ENCODE results near the gene MPZL2. TPM values are rescaled to one million over a fixed set of nuclear protein-coding genes. Genes with fewer than 3 reads are reported as not detected.
A peak's percentile ranks its signal among the peaks of the same experiment; 100 is the strongest.

Gene MPZL2
- total and polyA plus RNA-seq, 2 of the 13 experiments (the other 11 are each of a cell fraction or from before 2014, with no cell fraction given) = 27.9 to 53.7 TPM

DNA sequence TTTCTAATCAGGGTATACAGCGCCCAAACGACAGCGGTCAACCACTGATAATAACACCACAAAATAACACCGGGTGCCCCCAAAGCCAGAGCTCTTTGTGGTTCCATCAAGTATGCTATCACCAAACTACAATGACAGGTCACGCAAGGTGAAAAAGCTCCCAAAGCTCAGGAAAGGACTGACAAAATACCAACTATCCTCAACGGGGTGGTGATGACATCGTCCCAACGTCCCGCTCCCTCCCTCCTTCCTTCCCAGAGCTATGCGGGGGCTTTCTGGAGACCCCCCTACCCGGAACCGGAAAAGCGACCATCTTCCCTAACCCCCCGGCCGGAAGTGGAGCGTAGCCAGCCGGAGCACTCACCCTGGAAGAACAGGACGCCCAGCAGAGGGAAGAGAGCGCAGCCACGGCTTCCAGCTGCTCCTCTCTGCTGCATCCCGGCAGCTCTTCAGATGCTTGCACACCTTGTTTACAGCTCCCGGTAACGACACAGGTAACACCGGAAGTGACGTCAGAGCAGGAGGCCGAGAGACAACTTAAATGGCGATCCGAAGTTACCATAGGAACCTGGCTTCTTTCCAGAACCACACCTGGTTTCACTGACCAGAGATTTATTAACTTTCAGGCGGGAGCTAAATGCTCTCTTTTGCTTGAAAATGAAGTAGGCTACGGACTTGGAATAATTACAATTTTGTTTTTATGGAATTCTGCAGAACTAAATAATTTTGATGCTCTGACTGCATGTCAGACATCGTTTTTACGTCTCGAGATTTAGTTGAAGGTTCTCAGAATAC lies 12.0 kb downstream of the MPZL2 start, which contains the start of gene MPZL3 (continued):
- TF ChIP-seq, protein P1, sequence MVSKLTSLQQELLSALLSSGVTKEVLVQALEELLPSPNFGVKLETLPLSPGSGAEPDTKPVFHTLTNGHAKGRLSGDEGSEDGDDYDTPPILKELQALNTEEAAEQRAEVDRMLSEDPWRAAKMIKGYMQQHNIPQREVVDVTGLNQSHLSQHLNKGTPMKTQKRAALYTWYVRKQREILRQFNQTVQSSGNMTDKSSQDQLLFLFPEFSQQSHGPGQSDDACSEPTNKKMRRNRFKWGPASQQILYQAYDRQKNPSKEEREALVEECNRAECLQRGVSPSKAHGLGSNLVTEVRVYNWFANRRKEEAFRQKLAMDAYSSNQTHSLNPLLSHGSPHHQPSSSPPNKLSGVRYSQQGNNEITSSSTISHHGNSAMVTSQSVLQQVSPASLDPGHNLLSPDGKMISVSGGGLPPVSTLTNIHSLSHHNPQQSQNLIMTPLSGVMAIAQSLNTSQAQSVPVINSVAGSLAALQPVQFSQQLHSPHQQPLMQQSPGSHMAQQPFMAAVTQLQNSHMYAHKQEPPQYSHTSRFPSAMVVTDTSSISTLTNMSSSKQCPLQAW (CRISPR knock-in tag; IDR thresholded peaks at IDR 0.05) = peak; percentile 73; the same call in 1 of the 2 replicates
- TF ChIP-seq TMF1 (CRISPR knock-in tag; IDR thresholded peaks at IDR 0.05; ENCODE audit: low read depth) (no peak), GLI4 (CRISPR knock-in tag; IDR thresholded peaks at IDR 0.05; ENCODE audit: borderline replicate concordance) (no peak), ZNF501 (CRISPR knock-in tag; IDR thresholded peaks at IDR 0.05) (peak; percentile 72), ZNF83 (CRISPR knock-in tag; IDR thresholded peaks at IDR 0.05; ENCODE audit: borderline replicate concordance) (peak; percentile 40; the same call in 1 of the 2 replicates), PITX1 (CRISPR knock-in tag; IDR thresholded peaks at IDR 0.05) (peak; percentile 76), GATAD1 (CRISPR knock-in tag; IDR thresholded peaks at IDR 0.05) (peak; percentile 85; the same call in 1 of the 2 replicates), ZMYM3 (CRISPR knock-in tag; IDR thresholded peaks at IDR 0.05) (peak; percentile 37; the same call in 1 of the 2 replicates), SMAD3 (CRISPR knock-in tag; IDR thresholded peaks at IDR 0.05) (no peak), TBX2 (CRISPR knock-in tag; IDR thresholded peaks at IDR 0.05; ENCODE audit: borderline replicate concordance) (peak; percentile 58; the same call in 1 of the 2 replicates), PHF21A (CRISPR knock-in tag; IDR thresholded peaks at IDR 0.05) (peak; percentile 50; the same call in 1 of the 2 replicates), ZNF124 (CRISPR knock-in tag; IDR thresholded peaks at IDR 0.05) (0 out of 2 replicates have a peak, but pooled peaks have one; percentile 38), ZNF747 (CRISPR knock-in tag; IDR thresholded peaks at IDR 0.05; ENCODE audit: borderline replicate concordance) (no peak), FOSL2 (CRISPR knock-in tag; IDR thresholded peaks at IDR 0.05) (peak; percentile 61), E2F2 (CRISPR knock-in tag; IDR thresholded peaks at IDR 0.05; ENCODE audit: borderline replicate concordance) (no peak), TFE3 (CRISPR knock-in tag; IDR thresholded peaks at IDR 0.05) (0 out of 2 replicates have a peak, but pooled peaks have one; percentile 12), NBN (conservative IDR thresholded peaks at IDR 0.05) (no peak), HNF4A (CRISPR knock-in tag; IDR thresholded peaks at IDR 0.05) (0 out of 2 replicates have a peak, but pooled peaks have one; percentile 2), ZNF256 (CRISPR knock-in tag; conservative IDR thresholded peaks at IDR 0.05) (0 out of 2 replicates have a peak, but pooled peaks have one; percentile 22), CREM (IDR thresholded peaks at IDR 0.05) (peak; percentile 98), CREM (CRISPR knock-in tag; IDR thresholded peaks at IDR 0.05) (0 out of 2 replicates have a peak, but pooled peaks have one; percentile 27), ZNF7 (CRISPR knock-in tag; IDR thresholded peaks at IDR 0.05) (no peak), AGO1 (IDR thresholded peaks at IDR 0.05; ENCODE audit: low read depth, low read length, poor library complexity, severe bottlenecking) (no peak), ZNF780A (CRISPR knock-in tag; IDR thresholded peaks at IDR 0.05) (no peak)
- TF ChIP-seq, protein P2, sequence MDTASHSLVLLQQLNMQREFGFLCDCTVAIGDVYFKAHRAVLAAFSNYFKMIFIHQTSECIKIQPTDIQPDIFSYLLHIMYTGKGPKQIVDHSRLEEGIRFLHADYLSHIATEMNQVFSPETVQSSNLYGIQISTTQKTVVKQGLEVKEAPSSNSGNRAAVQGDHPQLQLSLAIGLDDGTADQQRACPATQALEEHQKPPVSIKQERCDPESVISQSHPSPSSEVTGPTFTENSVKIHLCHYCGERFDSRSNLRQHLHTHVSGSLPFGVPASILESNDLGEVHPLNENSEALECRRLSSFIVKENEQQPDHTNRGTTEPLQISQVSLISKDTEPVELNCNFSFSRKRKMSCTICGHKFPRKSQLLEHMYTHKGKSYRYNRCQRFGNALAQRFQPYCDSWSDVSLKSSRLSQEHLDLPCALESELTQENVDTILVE (CRISPR knock-in tag; IDR thresholded peaks at IDR 0.05) = 0 out of 2 replicates have a peak, but pooled peaks have one; percentile 27
